GM12801 (cell line): ENCODE data around the gene VMAC.

Experiments used
- CTCF ChIP-seq: IDR thresholded peaks from one replicate; pipeline ENCODE4 v1.5.1; 2011; ENCODE audit warnings: control low read depth; ENCODE audit not compliant: insufficient read length; ENCODE audit errors: extremely low read depth

The VMAC gene

GRCh38 chr19:5940260-5941208 is 35.9 kb downstream of the VMAC start:
- TF ChIP-seq CTCF = no peak

GRCh38 chr19:5941673-5942072 is 37.0 kb downstream of the VMAC start:
- no peak for TF ChIP-seq CTCF

GRCh38 chr19:5943045-5943444 is 38.4 kb downstream of the VMAC start:
- no peak for TF ChIP-seq CTCF

DNA sequence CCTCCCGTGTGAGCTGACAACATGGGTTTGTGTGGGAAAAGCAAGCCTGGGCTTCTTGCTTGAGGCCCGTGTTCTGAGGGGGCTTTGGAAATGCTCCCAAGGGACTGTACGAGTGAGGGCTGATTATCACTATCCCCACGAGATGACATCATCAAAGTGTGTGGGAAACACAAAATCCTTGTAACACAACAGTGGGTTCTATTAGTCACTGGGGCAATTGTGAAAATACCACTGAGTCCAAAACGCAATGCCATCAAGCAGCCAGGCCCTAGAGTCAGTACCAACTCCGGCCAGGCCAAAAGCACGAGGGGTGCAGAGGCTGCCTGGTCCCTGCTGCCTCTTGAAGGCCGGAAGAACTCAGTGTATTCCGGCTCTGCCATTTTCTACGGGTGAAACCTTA is 39.0 kb downstream of the VMAC start:
- no peak for TF ChIP-seq CTCF

DNA sequence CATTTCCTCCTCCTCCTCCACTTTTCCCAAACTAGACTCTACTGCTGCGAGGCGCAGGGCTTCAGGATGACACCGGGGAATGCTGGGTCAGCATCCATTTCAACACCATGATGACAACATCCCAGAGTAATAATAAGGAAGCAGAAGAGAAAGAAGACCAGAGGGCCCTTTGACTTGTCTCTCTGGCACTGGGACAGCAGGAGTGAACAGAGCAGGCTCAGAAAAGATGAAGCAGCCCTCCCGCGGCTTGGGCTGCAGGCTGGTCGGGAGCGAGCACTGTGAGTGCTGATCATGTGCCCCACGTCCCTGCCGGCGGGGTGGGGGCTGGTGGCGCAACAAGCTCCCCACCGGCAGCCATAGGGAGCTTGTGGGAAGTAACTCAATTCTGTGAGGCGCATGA is 42.8 kb downstream of the VMAC start:
- TF ChIP-seq CTCF = no peak

DNA sequence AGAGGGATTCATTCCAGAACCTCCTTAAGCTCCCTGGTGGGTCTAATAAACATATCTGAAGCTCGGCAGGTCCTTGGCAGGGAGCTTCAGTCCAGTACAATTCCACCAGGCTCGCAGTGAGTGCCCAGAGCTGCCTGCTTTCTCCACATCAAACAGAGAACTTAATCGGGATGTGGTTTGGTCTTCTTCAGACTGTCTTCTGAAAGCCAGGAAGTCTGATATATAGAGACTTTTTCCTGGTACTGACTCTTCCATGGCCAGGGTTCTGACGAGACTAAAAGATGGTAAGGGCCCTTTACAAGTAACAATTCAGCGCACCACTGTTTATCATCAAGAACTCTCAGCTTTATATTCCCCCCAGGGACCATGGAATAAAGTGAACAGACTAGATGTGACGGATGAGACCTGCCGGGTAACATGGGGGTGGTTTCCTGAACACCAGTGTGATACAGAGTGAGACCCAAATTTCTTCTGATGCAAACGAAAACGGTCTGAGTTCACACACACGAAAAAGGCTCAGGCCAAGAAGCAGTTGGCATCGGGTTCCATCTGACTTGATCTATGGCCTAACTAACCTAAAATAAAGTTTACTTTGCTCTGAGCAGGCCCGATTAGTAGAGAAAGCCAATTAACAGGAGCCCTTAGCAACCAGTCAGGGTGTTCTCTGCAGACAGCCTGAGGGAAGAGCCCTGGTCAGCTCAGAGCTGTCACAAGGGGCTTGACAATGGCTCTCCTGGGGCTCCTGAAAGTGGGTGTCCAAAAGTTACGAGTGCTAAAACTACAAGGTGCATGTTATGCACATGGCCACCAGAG is 44.3 kb downstream of the VMAC start:
- no peak for TF ChIP-seq CTCF

- TF ChIP-seq CTCF = no peak
These were observed 45.2 kb downstream of the VMAC start for GRCh38 chr19:5949792-5950305.
